Thymus (tissue), 11 donors: ENCODE data around the gene TMC1. TPM values are rescaled to one million over a fixed set of nuclear protein-coding genes. Genes with fewer than 3 reads are reported as not detected.

Experiments
- DNase-seq, 9 donors: peaks; one replicate each; pipeline ENCODE4 v3.0.0-alpha.2; 2013; ENCODE audit warnings: low spot score in 9 of 9, low read depth in 6 of 9, missing footprints in 1 of 9
- H3K27ac ChIP-seq, 2 donors: one replicate each; pipeline ENCODE4 v1.5.1; 2013; ENCODE audit warnings: control low read depth in 1 of 2, low read depth in 1 of 2, low read length in 1 of 2, mild to moderate bottlenecking in 1 of 2, moderate library complexity in 1 of 2
- H3K27me3 ChIP-seq, 2 donors: one replicate each; pipeline ENCODE4 v1.5.1; 2013; ENCODE audit warnings: low read length in 1 of 2; ENCODE audit not compliant: control insufficient read depth in 2 of 2, insufficient read depth in 1 of 2
- H3K36me3 ChIP-seq, 2 donors: one replicate each; pipeline ENCODE4 v1.5.1; 2013; ENCODE audit warnings: low read length in 1 of 2, mild to moderate bottlenecking in 1 of 2, moderate library complexity in 1 of 2; ENCODE audit not compliant: control insufficient read depth in 2 of 2, insufficient read depth in 2 of 2
- H3K4me1 ChIP-seq, 2 donors: one replicate each; pipeline ENCODE4 v1.5.1; 2013; ENCODE audit warnings: low read length in 2 of 2; ENCODE audit not compliant: control insufficient read depth in 2 of 2, insufficient read depth in 2 of 2
- H3K4me3 ChIP-seq, 2 donors: one replicate each; pipeline ENCODE4 v1.5.1; 2013; ENCODE audit warnings: low read length in 2 of 2, control low read depth in 1 of 2, mild to moderate bottlenecking in 1 of 2
- H3K9me3 ChIP-seq, 2 donors: one replicate each; pipeline ENCODE4 v1.5.1; 2013; ENCODE audit warnings: low read length in 1 of 2, mild to moderate bottlenecking in 1 of 2; ENCODE audit not compliant: control insufficient read depth in 2 of 2, insufficient read depth in 1 of 2
- WGBS: extraction: QIAGEN DNeasy Blood & Tissue Kit; methylation state at CpG from one replicate; pipeline ENCODE4 v1.1.7; 2013; 5-methylcytosine and 5-hydroxymethylcytosine counted together
- polyA plus RNA-seq: library from polyadenylated mRNA; stranded (reverse); fragments of 200-250 nt; gene quantifications from one replicate; pipeline ENCODE4 v1.2.3, GENCODE V29; 2013
- total RNA-seq: library from RNA; stranded (reverse); fragments of 120-200 nt; gene quantifications from one replicate; pipeline ENCODE4 v1.2.4, GENCODE V29; 2013
- donor health status: healthy.

TMC1 gene
- total and polyA plus RNA-seq, 2 donors = 0.28 to 0.59 TPM

GRCh38 chr9:72577212-72577753 lies 55.9 kb downstream of the TMC1 start:
- H3K4me3 ChIP-seq = no peak overlapping the region
- H3K4me1 ChIP-seq = no peaks in the 10 kb centered on the region
- no peaks in the 10 kb centered on the region for H3K9me3 ChIP-seq
- no peaks in the 10 kb centered on the region for H3K27me3 ChIP-seq
- H3K27ac ChIP-seq = peak overlapping the region in 1 of 2 donors; percentile 38
- no peaks in the 10 kb centered on the region for H3K36me3 ChIP-seq
- WGBS = 86% methylated on average over 4 of the region's 4 CpGs
- no peak for DNase-seq

- Histone ChIP-seq H3K36me3 (no peaks in the 10 kb centered on the region), H3K9me3 (no peaks in the 10 kb centered on the region), H3K27ac (no peak overlapping the region), H3K4me1 (no peaks in the 10 kb centered on the region), H3K4me3 (no peak overlapping the region), H3K27me3 (no peaks in the 10 kb centered on the region)
- DNase-seq = no peak
- WGBS = 96% methylated on average over 4 of the region's 4 CpGs
Measured at GRCh38 chr9:72579190-72579589, 57.8 kb downstream of the TMC1 start.

- Histone ChIP-seq H3K27me3 (no peaks in the 10 kb centered on the region), H3K36me3 (no peaks in the 10 kb centered on the region), H3K9me3 (no peaks in the 10 kb centered on the region), H3K27ac (no peak overlapping the region), H3K4me3 (no peak overlapping the region), H3K4me1 (no peaks in the 10 kb centered on the region)
- WGBS = 94% methylated on average over 3 of the region's 3 CpGs
- DNase-seq = no peak
Measured at GRCh38 chr9:72579880-72580550, 58.6 kb downstream of the TMC1 start.

GRCh38 chr9:72581694-72582093 lies 60.3 kb downstream of the TMC1 start:
- Histone ChIP-seq H3K9me3 (no peaks in the 10 kb centered on the region), H3K4me3 (no peak overlapping the region), H3K36me3 (no peaks in the 10 kb centered on the region), H3K27me3 (no peaks in the 10 kb centered on the region), H3K4me1 (no peaks in the 10 kb centered on the region), H3K27ac (no peak overlapping the region)
- no peak for DNase-seq
- 91% methylated on average over 9 of the region's 9 CpGs for WGBS

GRCh38 chr9:72583370-72583769 lies 62.0 kb downstream of the TMC1 start:
- no peaks in the 10 kb centered on the region for H3K4me1 ChIP-seq
- no peaks in the 10 kb centered on the region for H3K27me3 ChIP-seq
- H3K9me3 ChIP-seq = no peaks in the 10 kb centered on the region
- no peak overlapping the region for H3K27ac ChIP-seq
- no peak overlapping the region for H3K4me3 ChIP-seq
- no peak for DNase-seq
- no peaks in the 10 kb centered on the region for H3K36me3 ChIP-seq

- Histone ChIP-seq H3K27me3 (no peaks in the 10 kb centered on the region), H3K27ac (no peak overlapping the region), H3K4me1 (no peaks in the 10 kb centered on the region), H3K4me3 (no peak overlapping the region), H3K9me3 (no peaks in the 10 kb centered on the region), H3K36me3 (no peaks in the 10 kb centered on the region)
- 93% methylated on average over 5 of the region's 5 CpGs for WGBS
- no peak for DNase-seq
Measured at GRCh38 chr9:72586388-72587130, 65.2 kb downstream of the TMC1 start.

- no peak overlapping the region for H3K4me3 ChIP-seq
- no peaks in the 10 kb centered on the region for H3K27me3 ChIP-seq
- DNase-seq = no peak
- no peaks in the 10 kb centered on the region for H3K9me3 ChIP-seq
- no peaks in the 10 kb centered on the region for H3K36me3 ChIP-seq
- no peak overlapping the region for H3K27ac ChIP-seq
- no peaks in the 10 kb centered on the region for H3K4me1 ChIP-seq
Measured at GRCh38 chr9:72588336-72588735, 66.9 kb downstream of the TMC1 start.

GRCh38 chr9:72589667-72590521 lies 68.5 kb downstream of the TMC1 start:
- no peaks in the 10 kb centered on the region for H3K4me1 ChIP-seq
- 58% methylated on average over 2 of the region's 2 CpGs for WGBS
- no peaks in the 10 kb centered on the region for H3K27me3 ChIP-seq

GRCh38 chr9:72590824-72591223 lies 69.4 kb downstream of the TMC1 start:
- Histone ChIP-seq H3K27me3 (no peaks in the 10 kb centered on the region), H3K27ac (no peak overlapping the region), H3K36me3 (no peaks in the 10 kb centered on the region), H3K9me3 (no peaks in the 10 kb centered on the region), H3K4me1 (no peaks in the 10 kb centered on the region), H3K4me3 (no peak overlapping the region)
- 95% methylated on average over 3 of the region's 3 CpGs for WGBS
- DNase-seq = no peak

More at GRCh38 chr9:72589667-72590521, 68.5 kb downstream of the TMC1 start:
- Histone ChIP-seq H3K9me3 (no peaks in the 10 kb centered on the region), H3K4me3 (no peak overlapping the region), H3K36me3 (no peaks in the 10 kb centered on the region), H3K27ac (no peak overlapping the region)
- DNase-seq = no peak
